ENCODE measurements around the gene GATA5.

Gene GATA5

GRCh38 chr20:62472941-62473585, 2.7 kb downstream of the GATA5 start:
- DNase-seq (ENCODE audit: low read depth in 2 of 2), result no peak

- no peak for DNase-seq (ENCODE audit: low read depth in 2 of 2)
These were observed 3.5 kb downstream of the GATA5 start for GRCh38 chr20:62472138-62472940.

DNA sequence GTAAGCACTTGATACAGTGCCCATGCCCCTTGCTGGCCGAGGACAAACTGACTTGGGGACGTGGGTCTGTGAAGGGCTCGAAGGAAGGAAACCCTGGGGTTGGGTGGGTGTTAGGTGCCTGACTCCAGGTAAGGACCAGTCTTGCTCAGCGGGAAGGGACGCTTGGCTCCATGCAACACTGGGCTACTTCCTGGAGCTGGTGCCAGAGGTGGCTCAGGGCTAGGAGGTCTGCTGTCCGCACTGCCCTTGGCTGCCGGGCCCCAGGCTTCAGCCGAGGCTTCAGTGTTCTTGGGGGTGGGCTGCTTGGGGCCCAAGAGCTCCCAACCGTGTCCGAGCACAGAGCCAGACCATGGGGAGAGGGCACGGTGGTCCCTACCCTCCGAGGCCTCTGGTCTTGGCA, 5.3 kb downstream of the GATA5 start:
- DNase-seq (ENCODE audit: low read depth in 2 of 2), result no peak

DNA sequence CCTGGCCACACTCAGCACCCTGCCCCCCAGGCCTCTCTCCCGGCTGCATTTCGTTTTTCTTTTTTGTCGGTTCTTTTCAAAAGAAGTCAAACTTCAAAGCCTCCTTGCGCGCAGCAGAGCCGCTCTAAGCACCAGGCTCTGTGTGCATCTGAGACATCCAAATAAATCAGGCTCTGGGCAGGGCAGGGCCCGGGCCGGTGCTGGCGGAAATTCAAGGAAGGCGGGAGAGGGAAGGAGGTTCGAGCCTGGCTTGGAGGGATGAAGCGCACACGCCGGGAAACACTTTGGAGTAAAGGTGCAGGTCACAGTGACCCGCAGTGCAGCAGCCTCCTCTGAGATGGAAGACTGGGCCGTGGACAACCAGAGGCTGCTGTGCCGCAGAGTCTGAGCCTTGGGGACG, 5.8 kb downstream of the GATA5 start:
- no peak for DNase-seq (ENCODE audit: low read depth in 2 of 2)

DNA sequence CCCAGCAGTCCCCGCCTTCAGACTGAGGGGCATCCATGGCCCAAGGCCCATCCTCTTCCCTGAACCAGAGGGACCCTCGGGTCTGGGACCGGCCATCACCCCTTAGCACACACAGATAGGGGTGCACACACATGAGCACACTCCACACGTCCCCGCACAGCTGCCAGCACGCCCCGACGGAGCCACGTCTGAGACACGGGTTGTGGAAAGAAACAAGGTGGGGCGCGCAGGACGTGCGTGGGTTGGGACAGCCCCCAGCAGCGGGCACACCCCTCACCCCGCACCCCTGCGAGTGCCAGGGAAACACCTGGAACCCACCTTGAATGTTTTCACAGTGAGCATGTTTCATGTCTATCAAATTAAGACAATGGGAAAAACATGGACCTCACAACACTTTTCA, 6.4 kb downstream of the GATA5 start:
- no peak for DNase-seq (ENCODE audit: low read depth in 2 of 2)

DNA sequence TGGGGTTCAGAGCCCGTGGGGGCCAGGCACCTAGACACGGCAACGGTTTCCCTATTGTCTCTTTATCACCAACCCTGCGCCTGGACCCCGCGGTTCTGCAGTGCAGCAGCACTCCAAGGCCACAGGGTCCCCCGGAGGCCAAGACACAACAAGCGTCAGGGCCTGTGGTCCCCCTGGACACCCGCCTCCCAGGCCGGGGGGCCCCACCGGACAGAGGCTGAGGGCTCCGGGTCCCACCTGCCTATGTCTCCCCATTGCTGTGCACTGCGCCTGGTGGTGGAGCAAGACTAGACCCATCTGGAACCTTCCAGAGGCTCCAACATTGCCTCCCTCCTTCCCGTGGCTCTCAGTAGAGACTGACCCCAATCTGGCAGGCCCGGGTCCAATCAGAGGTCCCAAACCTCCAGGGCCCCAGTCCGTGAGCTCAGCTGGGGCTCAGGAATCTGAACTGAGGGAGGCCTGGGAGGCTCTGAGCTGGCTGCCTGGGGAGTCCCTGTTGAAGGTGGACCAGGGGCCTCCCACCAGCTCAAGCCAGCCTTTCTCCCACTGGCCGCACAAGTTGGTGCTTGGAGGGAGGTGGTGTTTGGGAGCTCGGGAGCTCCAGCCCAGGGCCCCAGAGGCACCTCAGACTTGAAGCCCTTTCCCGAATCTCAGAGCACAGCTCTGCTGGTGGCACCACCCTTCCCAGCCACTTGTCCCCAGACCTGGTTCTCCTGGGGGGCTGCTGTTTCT, 8.8 kb downstream of the GATA5 start:
- no peak for DNase-seq (ENCODE audit: low read depth in 2 of 2)

DNA sequence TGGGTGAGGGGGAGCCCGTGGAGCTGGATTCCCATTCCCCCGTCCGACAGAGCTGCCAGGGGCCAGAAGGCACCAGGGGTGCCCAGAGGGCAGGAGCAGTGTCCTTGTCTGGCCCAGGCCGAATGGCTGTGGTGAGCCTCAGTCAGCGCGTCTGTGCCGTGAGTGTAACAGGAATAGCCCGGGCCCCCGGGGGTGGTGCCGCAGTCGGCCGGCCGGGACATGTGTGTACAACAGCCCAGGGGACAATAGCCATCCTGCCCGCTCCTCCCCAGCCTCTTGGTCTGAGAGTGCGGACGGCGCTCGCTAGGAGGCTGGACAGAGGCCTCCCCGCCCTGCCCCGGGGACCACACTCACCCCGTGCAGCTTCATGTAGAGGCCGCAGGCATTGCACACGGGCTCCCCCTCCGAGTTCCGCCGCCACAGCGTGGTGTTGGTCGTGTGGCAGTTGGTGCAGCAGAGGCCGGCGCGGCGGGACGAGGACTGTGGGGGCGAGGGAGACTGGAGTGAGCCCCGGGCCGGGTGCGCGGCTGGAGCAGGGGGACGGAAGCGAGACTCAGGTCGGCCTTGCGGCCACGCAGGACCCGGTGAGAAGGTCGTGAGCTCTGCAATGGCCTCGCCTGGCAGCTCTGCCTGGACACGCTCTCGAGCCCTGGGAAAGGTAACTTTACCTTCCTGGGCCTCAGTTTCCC, 9.6 kb downstream of the GATA5 start:
- no peak for DNase-seq (ENCODE audit: low read depth in 2 of 2)

GRCh38 chr20:62464990-62465389, 10.8 kb downstream of the GATA5 start:
- no peak for DNase-seq (ENCODE audit: low read depth in 2 of 2)

GRCh38 chr20:62464425-62464770, 11.4 kb downstream of the GATA5 start:
- no peak for DNase-seq (ENCODE audit: low read depth in 2 of 2)

GRCh38 chr20:62463651-62464424, 12.0 kb downstream of the GATA5 start:
- DNase-seq (ENCODE audit: low read depth in 2 of 2), result no peak

DNA sequence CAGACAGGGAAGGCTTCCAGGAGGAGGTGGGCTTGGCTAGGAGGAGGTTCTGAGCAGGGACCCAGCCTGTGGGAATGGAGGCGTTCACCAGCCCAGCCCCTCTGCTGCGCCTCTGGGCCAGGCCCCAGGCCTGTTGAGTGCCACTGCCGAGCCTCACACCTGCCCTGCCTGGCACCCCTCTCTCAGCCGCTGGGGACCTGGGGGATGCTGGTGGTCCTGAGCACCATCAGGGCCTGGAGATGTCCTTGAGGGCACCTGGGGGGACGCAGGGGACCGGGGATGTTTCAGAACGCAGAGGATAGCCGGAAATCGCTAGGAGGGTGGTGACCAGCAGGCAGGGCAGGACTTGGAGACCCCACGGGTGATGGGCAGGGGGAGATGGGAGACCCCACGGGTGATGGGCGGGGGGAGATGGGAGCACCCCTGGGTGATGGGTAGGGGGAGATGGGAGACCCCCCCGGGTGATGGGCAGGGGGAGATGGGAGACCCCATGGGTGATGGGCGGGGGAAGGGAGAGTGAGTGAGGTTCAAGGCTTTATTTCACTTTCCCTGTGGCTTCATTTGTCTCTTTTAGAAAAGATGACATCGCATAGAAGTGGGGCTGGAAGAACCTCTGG, 12.7 kb downstream of the GATA5 start:
- no peak for DNase-seq (ENCODE audit: low read depth in 2 of 2)

- DNase-seq (ENCODE audit: low read depth in 2 of 2), result no peak
These were observed 14.0 kb downstream of the GATA5 start for GRCh38 chr20:62461834-62462233.

GRCh38 chr20:62461157-62461556, 14.6 kb downstream of the GATA5 start:
- DNase-seq (ENCODE audit: low read depth in 2 of 2), result no peak

GRCh38 chr20:62460678-62461077, 15.1 kb downstream of the GATA5 start:
- no peak for DNase-seq (ENCODE audit: low read depth in 2 of 2)

DNA sequence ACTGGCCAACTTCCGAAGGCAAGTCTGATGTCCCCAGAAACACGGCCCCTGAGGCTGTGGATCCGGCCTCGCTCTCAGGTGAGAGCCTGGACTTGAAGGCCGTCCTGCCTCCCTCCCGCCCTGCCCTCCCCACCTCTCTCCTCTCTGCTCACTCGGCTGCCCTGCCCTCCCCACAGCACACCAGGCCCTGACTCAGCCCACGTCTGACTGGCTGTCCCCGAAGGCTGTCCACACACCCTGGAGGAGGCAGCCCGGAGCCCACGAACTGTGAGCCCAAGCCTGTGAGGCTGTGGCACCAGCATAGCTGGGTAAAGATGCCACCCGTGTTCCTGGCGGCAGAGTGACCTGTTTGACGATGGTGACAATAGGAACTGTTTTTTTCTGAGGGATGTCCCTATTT, 16.3 kb downstream of the GATA5 start:
- no peak for DNase-seq (ENCODE audit: low read depth in 2 of 2)

DNA sequence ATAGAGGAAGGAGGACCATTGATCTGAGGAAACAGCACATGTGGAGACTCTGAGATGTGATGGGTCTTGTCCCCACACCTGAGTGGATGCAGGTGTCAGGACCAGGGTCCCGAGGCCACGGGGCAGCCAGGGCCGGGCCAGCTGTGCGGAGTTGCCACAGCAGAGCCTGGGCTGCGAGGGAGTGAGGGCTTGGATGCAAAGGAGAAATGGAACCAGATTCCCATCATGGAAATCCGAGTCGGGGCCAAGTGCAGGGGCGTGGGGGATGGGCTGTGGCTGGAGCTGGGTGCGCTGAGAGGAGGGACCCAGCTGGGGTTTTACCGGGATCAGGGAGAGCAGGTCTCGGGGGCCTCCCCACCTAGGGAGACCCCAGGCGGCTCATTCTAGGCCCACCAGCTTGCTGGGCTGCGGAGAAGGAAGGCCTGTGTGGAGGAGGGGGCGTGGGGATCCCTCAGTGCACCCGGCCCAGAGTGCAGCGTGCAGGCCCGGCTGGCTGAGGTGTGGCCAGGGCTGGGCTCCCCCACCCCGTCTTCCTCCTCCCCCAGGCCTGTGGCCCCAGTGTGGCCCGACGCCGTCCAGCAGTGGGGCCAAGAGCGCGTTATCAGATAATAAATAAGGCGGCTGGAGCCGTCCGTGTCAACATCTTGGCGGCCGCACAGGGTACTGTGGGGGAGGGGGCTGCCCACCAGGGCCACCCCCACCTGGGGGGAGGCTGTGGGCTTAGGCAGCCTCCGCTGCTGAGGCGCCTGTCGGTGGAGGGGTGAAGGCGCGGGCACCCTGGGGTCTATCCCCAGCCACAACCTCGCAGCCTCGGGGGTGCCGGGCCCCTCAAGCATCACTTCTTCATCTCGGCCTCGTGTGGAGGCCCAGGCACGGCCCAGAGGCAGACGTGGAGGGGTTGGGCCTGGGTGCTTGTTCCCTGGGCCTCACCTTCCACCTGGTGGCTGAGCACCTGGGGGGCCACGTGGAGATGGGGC, 17.2 kb downstream of the GATA5 start:
- no peak for DNase-seq (ENCODE audit: low read depth in 2 of 2)

GRCh38 chr20:62457831-62458230, 18.0 kb downstream of the GATA5 start:
- no peak for DNase-seq (ENCODE audit: low read depth in 2 of 2)

- no peak for DNase-seq (ENCODE audit: low read depth in 2 of 2)
These were observed 18.7 kb downstream of the GATA5 start for GRCh38 chr20:62457098-62457497.

DNA sequence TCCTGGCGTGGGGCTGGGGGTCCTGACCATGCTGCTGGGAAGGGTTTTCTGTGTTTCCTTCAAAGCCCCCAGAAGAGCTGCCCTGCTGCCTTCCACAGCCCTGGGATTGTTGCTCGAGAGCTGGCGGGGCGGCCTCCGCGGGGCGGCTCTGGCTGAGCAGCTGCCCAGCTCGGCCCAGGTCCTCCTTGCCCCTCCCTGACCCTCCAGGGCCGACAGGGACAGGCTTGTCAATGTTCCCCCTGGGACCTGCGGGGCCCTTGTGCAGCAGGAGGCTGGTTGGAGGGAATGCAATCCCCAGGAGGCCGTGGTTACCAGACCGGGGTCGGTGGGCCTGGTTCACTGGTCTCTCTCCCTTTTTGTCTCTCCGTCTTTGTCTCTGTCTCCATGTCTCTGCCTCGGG, 19.9 kb downstream of the GATA5 start:
- DNase-seq (ENCODE audit: low read depth in 2 of 2), result no peak

Data from stimulated activated CD4-positive, alpha-beta T cell treated with anti-CD3 and anti-CD28 coated beads, Interleukin-15, amount 100 ng/mL, for 48 hours (primary cell).